PC-3 (cell line): ENCODE results near the gene AARSD1. TPM values are rescaled to one million over a fixed set of nuclear protein-coding genes. Genes with fewer than 3 reads are reported as not detected.
A peak's percentile ranks its signal among the peaks of the same experiment; 100 is the strongest.

ENCODE experiments used
- ATAC-seq: fragments of 200-7000 bp; cut with Tn5 transposase; 2 replicates; pipeline ENCODE4 v1.9.1; 2020; ENCODE audit warnings: mild to moderate bottlenecking, moderate library complexity
- BruUV-seq: library from RNA; stranded (reverse); fragments of 400-500 nt; replicated peaks from 2 replicates; lab custom pipeline; 2021; lab: Mats Ljungman, UMichigan
- CTCF ChIA-PET: fragments of 300-600 bp; sonication (Branson Sonifier 250); formaldehyde crosslinking; loops from one replicate; lab custom pipeline; 2022; ENCODE audit warnings: antibody characterized with exemption; lab: Charles Lee
- POLR2A ChIA-PET: fragments of 300-600 bp; sonication (Branson Sonifier 250); formaldehyde crosslinking; loops from one replicate; lab custom pipeline; 2022; ENCODE audit warnings: antibody characterized with exemption; ENCODE audit not compliant: unreplicated experiment; lab: Charles Lee
- DNase-seq: peaks from one replicate; pipeline ENCODE4 v3.0.0-alpha.2; 2015
- H2AFZ ChIP-seq: fragments of 300-600 bp; sonication (generic); 2 replicates; pipeline ENCODE4 v1.6.0; 2016; ENCODE audit warnings: antibody characterized with exemption, low read length
- H3F3A ChIP-seq: fragments of 300-600 bp; sonication (generic); one replicate; pipeline ENCODE4 v1.6.0; 2017; ENCODE audit warnings: antibody characterized with exemption, low read length, control low read depth, mild to moderate bottlenecking; ENCODE audit not compliant: unreplicated experiment
- H3K27ac ChIP-seq: fragments of 300-600 bp; sonication (generic); 2 replicates; pipeline ENCODE4 v1.5.1; 2016; ENCODE audit warnings: mild to moderate bottlenecking, low read length
- H3K27me3 ChIP-seq: fragments of 300-600 bp; sonication (generic); 2 replicates; pipeline ENCODE4 v1.6.1; 2016; ENCODE audit warnings: low read length, mixed read lengths
- H3K36me3 ChIP-seq: fragments of 300-600 bp; sonication (generic); 2 replicates; pipeline ENCODE4 v1.6.1; 2016; ENCODE audit warnings: low read depth, mixed run types, low read length, mixed read lengths
- H3K4me1 ChIP-seq: fragments of 300-600 bp; sonication (generic); 2 replicates; pipeline ENCODE4 v1.5.1; 2016; ENCODE audit warnings: low read length; ENCODE audit not compliant: insufficient read depth
- H3K4me2 ChIP-seq: fragments of 300-600 bp; sonication (generic); 2 replicates; pipeline ENCODE4 v1.6.0; 2016; ENCODE audit warnings: low read length
- H3K4me3 ChIP-seq: fragments of 300-600 bp; sonication (generic); 2 replicates; pipeline ENCODE4 v1.5.1; 2016; ENCODE audit warnings: mild to moderate bottlenecking, low read length, mixed read lengths
- H3K79me2 ChIP-seq: fragments of 300-600 bp; sonication (generic); 2 replicates; pipeline ENCODE4 v1.6.1; 2017; ENCODE audit warnings: low read length, mixed read lengths
- H3K9ac ChIP-seq: fragments of 300-600 bp; sonication (generic); 2 replicates; pipeline ENCODE4 v1.6.0; 2016; ENCODE audit warnings: mild to moderate bottlenecking, low read length
- H3K9me2 ChIP-seq: fragments of 300-600 bp; sonication (generic); replicated peaks from 2 replicates; pipeline ENCODE4 v1.6.1; 2016; ENCODE audit warnings: mixed run types, low read length, mixed read lengths
- H3K9me3 ChIP-seq: fragments of 300-600 bp; sonication (generic); 2 replicates; pipeline ENCODE4 v1.6.1; 2016; ENCODE audit warnings: low read length, mixed read lengths
- H4K20me1 ChIP-seq: fragments of 300-600 bp; sonication (generic); 2 replicates; pipeline ENCODE4 v1.6.1; 2016; ENCODE audit warnings: low read length, mixed read lengths
- CTCF ChIP-seq: fragments of 300-600 bp; sonication (generic); conservative IDR thresholded peaks from 2 replicates; pipeline ENCODE4 v1.5.1; 2017; ENCODE audit warnings: antibody characterized with exemption, low read depth, mild to moderate bottlenecking, low read length
- EZH2 ChIP-seq: fragments of 300-600 bp; sonication (generic); IDR thresholded peaks from one replicate; pipeline ENCODE4 v1.6.1; 2017; ENCODE audit warnings: antibody characterized with exemption, mild to moderate bottlenecking, low read length; ENCODE audit not compliant: unreplicated experiment
- EZH2phosphoT487 ChIP-seq: fragments of 300-600 bp; sonication (generic); IDR thresholded peaks from 2 replicates; pipeline ENCODE4 v1.6.1; 2018; ENCODE audit warnings: mild to moderate bottlenecking, antibody characterized with exemption, low read length, borderline replicate concordance
- intact Hi-C: fragments of 100-400 bp; cut with micrococcal nuclease; formaldehyde crosslinking; loops from 2 replicates; pipeline ENCODE4 v1.9.0; 2023
- total RNA-seq: library from RNA; depleted of rRNA; stranded (reverse); fragments of >200 nt; gene quantifications from 2 replicates; pipeline ENCODE4 v1.2.3, GENCODE V29; 2014

AARSD1 gene
- total RNA-seq, 1 experiment from 2014 or later = 32.5 TPM

GRCh38 chr17:42969001-42969581, 4.8 kb upstream of the AARSD1 start:
- H4K20me1 ChIP-seq = no peaks in the 10 kb centered on the region
- CTCF ChIA-PET = no interaction called here
- H3K9me2 ChIP-seq = no peaks in the 10 kb centered on the region
- H3K36me3 ChIP-seq = no peaks in the 10 kb centered on the region
- POLR2A ChIA-PET = no interaction called here
- no peaks in the 10 kb centered on the region for H3F3A ChIP-seq
- no TSS peak for BruUV-seq
- intact Hi-C loops = no loop called here
- H3K4me3 ChIP-seq = no peak overlapping the region
- no peak overlapping the region for H3K9ac ChIP-seq
- H3K9me3 ChIP-seq = no peaks in the 10 kb centered on the region
- no peak overlapping the region for H2AFZ ChIP-seq
- TF ChIP-seq EZH2 = no peak
- TF ChIP-seq EZH2phosphoT487 = no peak
- TF ChIP-seq CTCF = no peak
- no peak overlapping the region for H3K4me2 ChIP-seq
- no peaks in the 10 kb centered on the region for H3K27me3 ChIP-seq
- ATAC-seq (no peak), DNase-seq (no peak)
- H3K27ac ChIP-seq = no peak overlapping the region
- no peaks in the 10 kb centered on the region for H3K4me1 ChIP-seq
- peaks cover 6% of the 10 kb centered on the region for H3K79me2 ChIP-seq

- H3K4me2 ChIP-seq = no peak overlapping the region
- ATAC-seq (no peak), DNase-seq (no peak)
- no peaks in the 10 kb centered on the region for H3F3A ChIP-seq
- no peak overlapping the region for H3K9ac ChIP-seq
- no peak overlapping the region for H3K27ac ChIP-seq
- no peak overlapping the region for H3K4me3 ChIP-seq
- ChIA-PET CTCF (interaction anchor here (0.7 kb wide), 1 partner anchor 30 kb away, joined by 5 read pairs; the partner anchor contains the start of gene RPL27), POLR2A (no interaction called here)
- H3K36me3 ChIP-seq = no peaks in the 10 kb centered on the region
- TF ChIP-seq EZH2 (no peak), CTCF (no peak), EZH2phosphoT487 (no peak)
- H2AFZ ChIP-seq = no peak overlapping the region
- intact Hi-C loops = no loop called here
- BruUV-seq = no TSS peak
- H4K20me1 ChIP-seq = no peaks in the 10 kb centered on the region
- H3K9me2 ChIP-seq = no peaks in the 10 kb centered on the region
- H3K79me2 ChIP-seq = peaks cover 17% of the 10 kb centered on the region
- no peaks in the 10 kb centered on the region for H3K27me3 ChIP-seq
- no peaks in the 10 kb centered on the region for H3K9me3 ChIP-seq
- H3K4me1 ChIP-seq = peaks cover 6% of the 10 kb centered on the region; the same call in 1 of the 2 replicates
These were observed 3.7 kb upstream of the AARSD1 start for GRCh38 chr17:42967925-42968324.

- H2AFZ ChIP-seq = no peak overlapping the region
- H3K36me3 ChIP-seq = peaks cover 10% of the 10 kb centered on the region
- no peaks in the 10 kb centered on the region for H3K9me2 ChIP-seq
- H3K4me1 ChIP-seq = no peaks in the 10 kb centered on the region
- H3K9me3 ChIP-seq = no peaks in the 10 kb centered on the region
- H3F3A ChIP-seq = no peaks in the 10 kb centered on the region
- H3K27ac ChIP-seq = no peak overlapping the region
- no peak overlapping the region for H3K4me2 ChIP-seq
- intact Hi-C loops = no loop called here
- POLR2A ChIA-PET = no interaction called here
- no peak overlapping the region for H3K9ac ChIP-seq
- H4K20me1 ChIP-seq = no peaks in the 10 kb centered on the region
- CTCF ChIA-PET = no interaction called here
- H3K4me3 ChIP-seq = no peak overlapping the region
- no TSS peak for BruUV-seq
- DNase-seq (no peak), ATAC-seq (peak; percentile 45)
- no peaks in the 10 kb centered on the region for H3K79me2 ChIP-seq
- no peaks in the 10 kb centered on the region for H3K27me3 ChIP-seq
- TF ChIP-seq CTCF = no peak
- no peak for TF ChIP-seq EZH2
- TF ChIP-seq EZH2phosphoT487 = no peak
These were observed 10.6 kb downstream of the AARSD1 start for GRCh38 chr17:42953669-42954068.
